Lower leg skin (tissue), 3 donors: ENCODE data around the gene PKP4.
"Not testable (repeated sequence)": the region's sequence is repeated elsewhere in the genome, so short reads cannot be mapped to it uniquely, and the experiment has no call there.

Source experiments
- POLR2A ChIP-seq, 2 donors: fragments of 450-650 bp; IDR thresholded peaks; one replicate each; pipeline ENCODE4 v1.6.1; 2016 to 2017; ENCODE audit warnings: antibody characterized with exemption in 2 of 2, mild to moderate bottlenecking in 1 of 2, moderate library complexity in 1 of 2
- TF ChIP-seq, protein P1 (sequence below), 3 donors: fragments of 450-650 bp; IDR thresholded peaks; one replicate each; pipeline ENCODE4 v1.5.1; 2016; ENCODE audit warnings: antibody characterized with exemption in 3 of 3, mild to moderate bottlenecking in 3 of 3, moderate library complexity in 2 of 3

DNA sequence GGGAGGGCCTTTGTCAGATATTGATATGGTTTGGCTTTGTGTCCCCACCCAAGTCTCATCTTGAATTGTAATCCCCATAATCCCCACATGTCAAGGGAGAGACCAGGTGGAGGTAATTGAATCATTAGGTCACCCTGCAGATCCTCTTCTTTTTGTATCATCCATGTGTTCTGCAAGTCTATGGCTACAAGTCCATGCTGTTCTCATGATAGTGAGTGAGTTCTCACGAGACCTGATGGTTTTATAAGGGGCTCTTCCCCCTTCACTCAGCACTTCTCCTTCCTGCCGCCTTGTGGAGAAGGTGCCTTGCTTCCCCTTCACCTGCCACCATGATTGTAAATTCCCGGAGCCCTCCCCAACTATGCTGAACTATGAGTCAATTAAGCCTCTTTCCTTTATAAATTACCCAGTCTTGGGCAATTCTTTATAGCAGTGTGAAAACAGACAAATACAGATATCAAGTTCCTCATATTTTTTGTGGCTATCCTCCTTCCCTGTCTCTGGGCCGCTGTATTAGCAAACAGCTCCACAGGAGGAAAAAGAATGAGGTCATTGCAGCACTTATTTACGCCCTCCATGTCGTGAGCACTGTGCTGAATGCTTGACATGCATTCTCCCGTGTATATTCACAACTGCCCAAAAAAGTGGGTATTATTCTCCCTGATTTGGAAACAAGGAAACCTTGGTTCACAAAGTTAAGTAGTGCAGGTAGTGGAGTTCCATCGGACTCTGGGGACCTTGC, 248.1 kb downstream of the PKP4 start:
- TF ChIP-seq, protein P1, sequence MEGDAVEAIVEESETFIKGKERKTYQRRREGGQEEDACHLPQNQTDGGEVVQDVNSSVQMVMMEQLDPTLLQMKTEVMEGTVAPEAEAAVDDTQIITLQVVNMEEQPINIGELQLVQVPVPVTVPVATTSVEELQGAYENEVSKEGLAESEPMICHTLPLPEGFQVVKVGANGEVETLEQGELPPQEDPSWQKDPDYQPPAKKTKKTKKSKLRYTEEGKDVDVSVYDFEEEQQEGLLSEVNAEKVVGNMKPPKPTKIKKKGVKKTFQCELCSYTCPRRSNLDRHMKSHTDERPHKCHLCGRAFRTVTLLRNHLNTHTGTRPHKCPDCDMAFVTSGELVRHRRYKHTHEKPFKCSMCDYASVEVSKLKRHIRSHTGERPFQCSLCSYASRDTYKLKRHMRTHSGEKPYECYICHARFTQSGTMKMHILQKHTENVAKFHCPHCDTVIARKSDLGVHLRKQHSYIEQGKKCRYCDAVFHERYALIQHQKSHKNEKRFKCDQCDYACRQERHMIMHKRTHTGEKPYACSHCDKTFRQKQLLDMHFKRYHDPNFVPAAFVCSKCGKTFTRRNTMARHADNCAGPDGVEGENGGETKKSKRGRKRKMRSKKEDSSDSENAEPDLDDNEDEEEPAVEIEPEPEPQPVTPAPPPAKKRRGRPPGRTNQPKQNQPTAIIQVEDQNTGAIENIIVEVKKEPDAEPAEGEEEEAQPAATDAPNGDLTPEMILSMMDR (IDR thresholded peaks at IDR 0.05): not testable (repeated sequence)
- not testable (repeated sequence) for TF ChIP-seq POLR2A (IDR thresholded peaks at IDR 0.05)
